ENCODE results near the gene ORC6. TPM values are rescaled to one million over a fixed set of nuclear protein-coding genes. Genes with fewer than 3 reads are reported as not detected.

The ORC6 gene
- total RNA-seq, 1 donor: 3.8 TPM

DNA sequence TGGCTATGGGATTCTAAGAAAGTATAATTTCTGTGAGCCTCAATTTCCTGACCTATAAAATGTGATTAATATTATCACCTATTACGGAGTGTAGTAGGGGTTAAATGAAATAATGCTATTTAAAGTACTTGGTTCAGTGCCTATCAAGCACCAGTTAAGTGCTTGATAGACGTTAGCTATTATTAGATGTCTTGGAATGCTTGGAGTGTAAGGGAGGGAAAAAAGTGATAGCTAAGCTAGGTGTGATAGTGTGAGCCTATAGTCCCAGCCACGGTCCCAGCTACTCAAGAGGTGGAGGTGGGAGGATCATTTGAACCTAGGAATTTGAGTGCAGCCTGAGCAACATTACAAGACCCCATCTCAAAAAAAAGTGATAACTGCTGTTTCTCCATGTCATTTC is 7.5 kb downstream of the ORC6 start:
- no peak for DNase-seq (ENCODE audit: low read depth in 2 of 3, low spot score in 2 of 3)

DNA sequence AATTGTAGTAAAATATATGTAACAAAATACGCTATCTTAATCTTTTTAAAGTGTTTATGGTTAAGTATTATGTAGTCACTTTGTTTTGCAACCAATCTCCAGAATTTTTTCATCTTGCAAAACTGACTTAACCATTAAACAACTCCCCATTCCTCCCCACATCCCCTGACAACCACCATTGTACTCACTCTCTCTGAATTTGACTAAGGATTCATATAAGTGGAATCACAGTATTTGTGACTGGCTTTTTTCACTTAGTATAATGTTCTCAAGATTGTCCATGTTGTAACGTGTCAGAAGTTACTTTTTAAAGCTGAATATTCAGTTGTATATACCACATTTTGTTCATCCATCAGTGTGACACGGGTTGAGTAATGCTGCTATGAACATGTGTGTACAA is 10.6 kb downstream of the ORC6 start:
- DNase-seq (ENCODE audit: low read depth in 2 of 3, low spot score in 2 of 3): no peak

DNA sequence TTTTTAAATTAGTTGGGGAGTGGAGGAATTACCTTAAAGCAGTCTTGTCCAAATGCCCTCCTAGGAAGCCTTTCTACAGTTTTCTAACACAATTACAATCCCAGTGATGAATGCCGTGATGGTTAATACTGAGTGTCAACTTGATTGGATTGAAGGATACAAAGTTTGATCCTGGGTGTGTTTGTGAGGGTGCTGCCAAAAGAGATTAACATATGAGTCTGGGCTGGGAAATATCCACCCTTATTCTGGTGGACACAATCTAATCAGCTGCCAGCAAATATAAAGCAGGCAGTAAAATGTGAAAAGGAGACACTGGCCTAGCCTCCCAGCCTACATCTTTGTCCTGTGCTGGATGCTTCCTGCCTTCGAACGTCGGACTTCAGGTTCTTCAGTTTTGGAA is 12.2 kb downstream of the ORC6 start:
- no peak for DNase-seq (ENCODE audit: low read depth in 2 of 3, low spot score in 2 of 3)

DNA sequence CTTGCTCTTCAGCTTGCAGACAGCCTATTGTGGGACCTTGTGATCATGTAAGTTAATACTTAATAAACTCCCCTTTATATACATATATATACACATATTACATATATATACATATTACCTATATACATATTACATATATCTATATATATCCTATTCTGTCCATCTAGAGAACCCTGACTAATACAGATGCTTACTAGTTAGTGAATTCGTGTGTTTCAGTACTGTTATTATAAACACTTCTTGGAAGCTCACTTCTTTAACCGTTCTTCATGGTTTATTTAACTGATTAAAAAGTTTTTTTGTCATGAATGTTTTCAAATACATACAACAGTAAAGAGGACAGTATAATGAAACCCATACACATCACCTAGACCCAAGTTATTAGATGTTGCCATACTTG is 12.6 kb downstream of the ORC6 start:
- DNase-seq (ENCODE audit: low read depth in 2 of 3, low spot score in 2 of 3): no peak

DNA sequence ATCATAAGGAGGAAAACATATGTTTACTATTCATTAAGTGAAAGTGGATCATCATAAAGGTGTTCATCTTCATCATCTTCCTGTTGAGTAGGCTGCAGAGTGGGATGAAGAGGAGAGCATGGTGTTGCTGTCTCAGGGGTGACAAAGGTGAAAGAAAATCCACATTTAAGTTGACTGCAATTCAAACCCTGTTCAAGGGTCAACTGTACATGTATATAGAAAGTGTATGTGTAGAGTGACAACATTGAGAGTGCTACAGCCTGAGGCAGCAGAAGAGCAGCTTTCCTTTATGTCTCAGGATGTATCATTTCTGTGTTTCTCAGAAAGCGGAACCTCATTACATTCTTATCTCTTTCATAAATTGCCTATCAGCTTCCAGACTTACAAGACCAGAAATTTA is 17.2 kb downstream of the ORC6 start:
- DNase-seq (ENCODE audit: low read depth in 2 of 3, low spot score in 2 of 3): no peak

DNA sequence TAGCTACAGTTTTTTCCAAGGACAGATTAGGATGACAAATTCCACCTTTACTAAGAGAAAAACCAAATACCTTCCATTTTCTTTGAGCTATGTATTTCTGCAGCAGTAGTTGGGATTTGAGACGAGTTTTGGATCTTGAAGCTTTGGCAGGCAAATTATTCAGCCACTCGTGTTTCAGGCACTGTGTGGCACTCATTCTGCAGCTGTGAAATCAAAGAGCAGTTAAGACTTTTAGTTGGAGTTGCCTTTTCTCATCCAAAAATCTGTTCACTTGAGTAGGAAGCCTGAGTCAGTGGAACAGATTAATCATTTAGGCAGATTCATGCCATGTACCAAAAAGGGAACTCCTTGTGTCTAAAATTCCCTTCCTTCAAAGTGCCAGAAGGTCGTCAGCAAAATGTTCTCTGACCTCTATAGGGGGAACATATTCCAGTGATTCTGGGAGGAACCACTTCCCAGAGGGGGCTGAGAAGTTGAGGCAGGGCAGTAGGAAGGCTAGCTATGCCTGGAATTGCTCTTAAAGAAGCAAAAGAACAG is 20.1 kb downstream of the ORC6 start:
- DNase-seq (ENCODE audit: low read depth in 2 of 3, low spot score in 2 of 3): peak in 1 of 3 donors; percentile 26

DNA sequence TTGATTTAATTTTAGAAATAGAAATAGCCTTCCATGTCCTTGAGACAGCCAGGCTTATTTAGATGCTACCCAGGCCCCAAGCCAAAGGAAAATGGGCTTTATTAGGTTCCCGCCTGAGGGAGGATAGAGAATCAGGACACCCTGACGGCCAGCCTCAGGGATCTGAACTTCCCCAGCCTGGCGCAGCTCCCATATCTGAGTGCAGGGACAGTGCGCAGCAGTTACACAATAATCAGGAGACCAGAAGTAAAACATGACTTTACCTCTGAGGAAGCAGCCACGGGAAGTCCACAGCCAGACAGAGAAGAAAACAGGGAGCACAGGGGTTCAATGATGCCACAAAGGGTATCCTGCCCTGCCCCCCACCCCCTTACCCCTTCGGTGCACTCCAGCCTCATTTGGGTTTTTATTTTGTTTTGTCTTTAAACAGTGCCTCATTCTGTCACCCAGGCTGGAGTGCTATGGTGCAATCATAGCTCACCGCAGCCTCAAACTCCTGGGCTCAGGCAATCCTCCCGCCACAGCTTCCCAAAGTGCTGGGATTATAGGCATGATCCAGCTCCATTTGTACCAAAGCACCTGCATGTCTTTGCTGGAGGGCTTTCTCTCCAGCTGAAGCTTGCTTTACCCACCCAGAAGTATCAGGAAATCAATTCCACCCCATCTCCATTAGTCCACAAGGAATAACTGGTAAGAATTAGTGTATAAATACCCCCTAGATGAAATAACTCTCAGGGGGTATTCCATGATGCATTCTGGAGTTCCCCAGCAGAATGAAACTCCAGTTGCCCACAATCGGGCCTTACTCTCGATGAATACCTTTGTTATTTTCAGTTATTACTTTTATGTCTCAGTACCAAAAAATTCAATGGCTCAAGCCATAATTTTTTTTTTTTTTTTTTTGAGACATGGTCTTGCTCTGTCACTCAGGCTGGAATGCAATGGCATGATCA is 21.9 kb downstream of the ORC6 start:
- DNase-seq (ENCODE audit: low read depth in 2 of 3, low spot score in 2 of 3): no peak

DNA sequence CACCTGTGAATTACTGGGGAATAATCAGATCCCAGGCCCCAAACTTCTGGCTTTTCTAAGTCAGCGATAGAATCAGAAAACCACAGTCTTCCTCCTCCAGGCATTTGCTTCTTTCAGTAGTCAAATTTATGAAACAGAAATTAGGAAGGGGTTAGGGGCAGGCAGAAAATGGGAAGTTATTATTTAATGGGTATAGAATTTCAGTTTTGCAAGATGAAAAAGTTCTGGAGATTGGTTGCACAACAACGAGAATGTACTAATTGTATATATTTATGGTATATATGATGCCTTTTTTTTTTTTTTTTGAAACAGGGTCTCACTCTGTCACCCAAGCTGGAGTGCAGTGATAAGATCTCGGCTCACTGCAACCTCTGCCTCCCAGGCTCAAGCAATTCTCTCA is 23.5 kb downstream of the ORC6 start:
- DNase-seq (ENCODE audit: low read depth in 2 of 3, low spot score in 2 of 3): peak in 1 of 3 donors; percentile 34

DNA sequence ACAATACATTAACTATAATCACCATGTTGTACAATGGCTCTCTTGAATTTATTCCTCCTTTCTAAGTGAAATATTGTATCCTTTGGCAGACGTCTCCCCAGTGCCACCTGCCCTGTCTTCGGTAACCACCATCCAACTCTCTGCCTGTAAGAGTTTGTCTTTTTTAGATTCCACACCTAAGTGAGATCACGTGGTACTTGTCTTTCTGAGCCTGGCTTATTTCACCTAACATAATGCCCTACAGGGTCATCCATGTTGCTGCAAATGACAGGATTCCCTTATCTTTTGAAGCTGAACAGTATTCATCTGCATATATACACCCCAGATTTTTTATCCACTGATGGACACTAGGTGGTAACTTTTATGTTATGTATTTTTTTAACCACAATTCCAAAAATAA is 24.2 kb downstream of the ORC6 start:
- DNase-seq (ENCODE audit: low read depth in 2 of 3, low spot score in 2 of 3): no peak

DNA sequence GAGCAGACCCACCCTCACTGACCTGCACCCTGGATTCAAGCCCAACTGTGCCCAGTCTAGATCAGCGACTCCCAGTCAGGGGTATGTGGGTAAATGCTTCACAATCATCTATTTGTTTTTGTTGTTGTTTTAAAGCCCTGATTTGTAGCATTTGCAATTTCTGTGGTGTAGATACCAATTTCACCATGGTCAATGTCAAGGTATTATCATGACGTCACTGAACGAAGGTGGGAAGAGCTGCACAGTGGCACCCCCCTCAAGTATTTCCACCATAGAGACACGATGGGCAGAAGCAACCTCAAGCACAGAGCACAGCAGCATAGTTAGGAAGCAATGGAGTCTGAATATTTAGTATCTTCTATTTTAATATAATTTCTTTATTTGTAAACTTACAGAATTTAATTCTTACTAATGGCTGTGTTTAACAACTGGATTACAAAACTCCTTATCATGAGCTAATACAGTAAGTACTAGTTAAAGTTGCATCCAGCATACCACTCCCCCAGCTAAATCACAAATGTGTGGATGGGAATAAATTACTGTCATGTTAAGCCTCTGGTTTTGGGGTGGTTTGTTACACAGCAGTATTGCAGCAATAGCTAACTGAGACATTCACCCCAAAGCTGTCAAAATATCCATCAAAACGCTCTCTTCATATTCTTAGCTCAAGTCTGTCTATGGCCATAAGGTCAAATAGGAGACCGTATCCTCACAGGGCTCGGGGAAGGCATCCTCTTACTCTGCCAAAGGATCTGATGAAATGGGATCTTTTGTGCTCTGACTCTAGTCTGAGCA is 25.5 kb downstream of the ORC6 start:
- no peak for DNase-seq (ENCODE audit: low read depth in 2 of 3, low spot score in 2 of 3)

DNA sequence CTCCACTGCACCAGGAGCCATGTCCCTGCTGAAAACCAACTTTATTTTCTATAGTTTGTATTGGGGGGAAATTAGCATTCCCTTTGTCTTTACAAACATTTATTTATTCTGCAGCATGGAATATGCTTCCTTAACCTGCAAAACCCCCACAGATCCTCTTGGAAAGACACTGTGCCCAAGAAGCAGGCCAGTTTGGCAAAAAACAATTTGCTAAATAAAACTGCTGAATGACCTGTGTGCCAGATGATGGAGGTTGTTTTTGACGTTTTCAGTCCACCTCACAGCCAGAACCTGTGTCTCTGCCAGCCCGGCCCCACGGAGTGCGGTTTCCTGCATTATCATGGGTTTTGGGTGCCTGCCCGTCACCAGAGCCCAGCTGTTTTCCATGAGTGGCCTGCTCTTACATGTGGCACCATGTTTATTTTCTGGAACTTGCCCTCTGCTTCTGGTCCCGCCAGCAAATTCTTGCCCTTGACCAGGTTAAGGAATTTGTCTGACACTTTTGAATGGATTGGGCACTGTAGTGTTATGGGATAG is 26.4 kb downstream of the ORC6 start:
- DNase-seq (ENCODE audit: low read depth in 2 of 3, low spot score in 2 of 3): peak in 2 of 3 donors; percentile 24 to 73

DNA sequence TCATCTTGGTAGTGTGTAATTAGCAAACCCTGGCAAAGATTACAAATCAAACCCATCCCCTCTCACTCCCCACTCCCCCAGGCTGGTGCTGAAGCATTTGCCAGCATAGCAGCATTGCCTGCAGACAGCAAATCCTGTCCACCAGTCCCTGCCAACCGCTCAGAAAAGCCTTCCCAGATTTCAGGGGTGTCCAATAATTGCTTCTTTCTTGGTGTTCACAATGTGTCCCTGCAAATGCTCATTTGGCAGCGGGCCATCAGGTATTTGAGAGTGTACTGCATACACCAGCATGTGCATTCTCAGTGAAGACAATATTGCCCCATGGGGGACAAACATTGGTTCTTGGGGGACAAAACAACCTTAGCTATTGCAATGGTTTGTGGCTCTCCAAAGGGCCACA is 28.2 kb downstream of the ORC6 start:
- DNase-seq (ENCODE audit: low read depth in 2 of 3, low spot score in 2 of 3): no peak

DNA sequence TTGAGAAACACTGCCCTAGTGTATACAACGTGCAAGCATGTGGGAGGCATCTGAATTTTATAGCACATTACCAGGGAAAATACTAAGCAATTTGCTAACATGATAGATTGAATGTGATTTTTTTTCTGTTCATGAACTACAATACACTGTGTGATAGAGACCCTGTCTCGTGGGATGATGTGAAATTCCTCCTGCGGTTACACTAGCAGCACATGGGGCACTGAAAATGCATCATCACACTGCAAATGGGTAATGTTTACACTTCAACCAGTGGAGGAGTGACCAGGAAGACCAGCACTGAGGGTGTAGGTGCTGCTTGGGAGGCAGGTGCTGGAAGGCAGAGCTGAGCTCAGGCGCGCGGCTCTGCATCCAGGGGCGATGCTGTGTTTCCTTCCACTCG is 28.8 kb downstream of the ORC6 start:
- DNase-seq (ENCODE audit: low read depth in 2 of 3, low spot score in 2 of 3): no peak

DNA sequence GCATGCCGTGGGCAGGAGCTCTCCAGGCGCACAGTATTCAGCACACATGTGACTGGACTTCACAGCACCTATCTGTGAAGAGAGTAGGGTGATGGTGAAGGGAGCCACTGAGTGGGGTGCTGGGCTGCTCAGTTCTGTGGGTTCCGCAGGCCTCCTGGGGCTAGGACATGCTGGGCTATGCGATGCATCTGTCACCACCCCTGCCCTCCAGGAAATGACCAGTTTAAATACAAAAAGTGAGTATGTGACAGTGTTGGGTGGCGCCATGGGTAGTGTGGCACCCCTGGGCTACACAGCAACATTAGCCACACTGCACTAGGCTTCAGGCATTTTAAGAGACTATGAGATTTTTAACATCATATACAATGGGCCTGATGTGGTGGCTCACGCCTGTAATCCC is 30.1 kb downstream of the ORC6 start:
- DNase-seq (ENCODE audit: low read depth in 2 of 3, low spot score in 2 of 3): no peak

DNA sequence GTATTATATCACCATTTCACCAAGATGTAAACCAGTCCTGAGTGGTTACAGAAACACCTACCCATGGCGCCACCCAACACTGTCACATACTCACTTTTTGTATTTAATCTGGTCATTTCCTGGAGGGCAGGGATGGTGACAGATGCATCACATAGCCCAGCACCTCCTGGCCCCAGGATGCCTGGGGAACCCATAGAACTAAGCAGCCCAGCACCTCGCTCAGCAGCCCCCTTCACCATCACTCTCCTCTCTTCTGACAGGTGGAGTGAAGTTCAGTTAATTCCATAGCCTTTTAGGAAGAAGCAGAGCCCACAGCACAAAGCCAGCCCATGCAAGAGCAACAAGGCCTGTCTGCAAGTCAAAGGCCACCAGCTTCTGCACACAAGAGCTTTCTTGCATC is 31.2 kb downstream of the ORC6 start:
- no peak for DNase-seq (ENCODE audit: low read depth in 2 of 3, low spot score in 2 of 3)

DNA sequence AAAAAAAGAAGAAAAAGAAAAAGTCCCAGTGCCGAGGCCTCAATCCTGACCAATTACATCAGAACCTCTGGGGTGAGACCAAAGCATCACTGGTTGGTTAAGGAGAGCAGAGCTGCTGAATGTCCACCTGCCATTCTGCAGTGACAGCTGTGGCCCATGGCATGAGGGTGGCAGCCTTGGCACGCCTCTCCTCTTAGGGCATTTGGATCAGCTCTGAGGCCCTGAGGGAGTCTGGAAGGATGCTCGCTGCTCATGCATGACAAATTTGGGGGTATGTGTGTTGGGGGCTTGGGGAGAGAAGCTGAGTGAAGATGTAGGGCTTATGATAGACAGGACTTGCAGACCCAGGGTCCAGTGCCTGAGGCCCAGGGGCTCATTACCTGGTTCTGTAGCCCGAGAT is 32.4 kb downstream of the ORC6 start:
- DNase-seq (ENCODE audit: low read depth in 2 of 3, low spot score in 2 of 3): no peak

DNA sequence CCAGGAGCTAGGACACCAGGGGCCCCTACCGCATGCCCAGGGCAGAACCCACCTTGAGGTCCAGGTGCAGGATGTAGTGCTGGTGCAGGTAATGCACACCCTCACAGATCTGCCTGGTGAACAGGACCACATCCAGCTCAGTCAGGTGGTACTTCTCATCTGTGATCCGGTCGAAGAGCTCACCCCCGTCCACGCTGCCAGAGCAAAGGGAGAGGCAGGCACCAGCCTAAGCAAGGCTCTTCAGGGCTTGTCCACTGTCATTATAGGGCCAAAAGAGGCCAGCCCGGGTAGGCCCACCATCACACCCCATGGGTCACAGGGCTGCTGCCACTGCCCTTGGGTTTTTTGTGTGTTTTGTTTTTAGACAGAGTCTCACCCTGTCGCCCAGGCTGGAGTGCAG is 37.7 kb downstream of the ORC6 start:
- DNase-seq (ENCODE audit: low read depth in 2 of 3, low spot score in 2 of 3): no peak

DNA sequence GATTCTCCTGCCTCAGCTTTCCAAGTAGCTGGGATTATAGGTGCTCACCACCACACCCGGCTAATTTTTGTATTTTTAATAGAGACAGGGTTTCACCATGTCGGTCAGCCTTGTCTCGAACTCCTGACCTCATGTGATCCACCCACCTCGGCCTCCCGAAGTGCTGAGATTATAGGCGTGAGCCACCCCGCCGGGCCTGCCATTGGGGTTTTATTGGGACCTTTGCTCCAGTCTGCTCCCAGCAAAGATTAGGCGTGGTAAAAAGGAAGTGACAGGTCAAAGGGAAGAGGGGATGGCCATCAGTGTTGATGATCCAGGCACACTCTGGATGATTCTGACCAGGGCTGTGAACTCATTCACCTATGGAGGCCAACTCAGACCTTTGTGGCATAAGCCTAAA is 38.2 kb downstream of the ORC6 start:
- no peak for DNase-seq (ENCODE audit: low read depth in 2 of 3, low spot score in 2 of 3)

DNA sequence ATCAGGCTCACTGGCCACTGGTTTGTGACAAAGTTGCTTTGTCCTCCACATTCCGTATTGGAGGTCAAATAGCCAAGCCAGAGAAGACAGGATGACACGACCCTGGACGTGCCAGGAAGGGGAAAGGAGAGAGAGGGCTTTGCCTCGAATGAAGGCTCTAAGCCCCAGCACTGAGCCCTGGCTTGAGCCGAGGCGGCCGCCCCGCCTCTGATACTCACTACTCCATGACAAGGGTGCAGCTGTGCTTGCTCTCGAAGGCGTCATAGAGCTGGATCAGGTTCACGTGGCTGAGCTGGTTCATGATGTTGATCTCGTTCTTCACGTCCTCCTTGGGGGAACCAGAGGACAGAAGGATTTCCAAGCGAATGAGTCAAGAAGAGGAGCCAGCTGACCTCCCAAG is 39.3 kb downstream of the ORC6 start:
- DNase-seq (ENCODE audit: low read depth in 2 of 3, low spot score in 2 of 3): no peak

DNA sequence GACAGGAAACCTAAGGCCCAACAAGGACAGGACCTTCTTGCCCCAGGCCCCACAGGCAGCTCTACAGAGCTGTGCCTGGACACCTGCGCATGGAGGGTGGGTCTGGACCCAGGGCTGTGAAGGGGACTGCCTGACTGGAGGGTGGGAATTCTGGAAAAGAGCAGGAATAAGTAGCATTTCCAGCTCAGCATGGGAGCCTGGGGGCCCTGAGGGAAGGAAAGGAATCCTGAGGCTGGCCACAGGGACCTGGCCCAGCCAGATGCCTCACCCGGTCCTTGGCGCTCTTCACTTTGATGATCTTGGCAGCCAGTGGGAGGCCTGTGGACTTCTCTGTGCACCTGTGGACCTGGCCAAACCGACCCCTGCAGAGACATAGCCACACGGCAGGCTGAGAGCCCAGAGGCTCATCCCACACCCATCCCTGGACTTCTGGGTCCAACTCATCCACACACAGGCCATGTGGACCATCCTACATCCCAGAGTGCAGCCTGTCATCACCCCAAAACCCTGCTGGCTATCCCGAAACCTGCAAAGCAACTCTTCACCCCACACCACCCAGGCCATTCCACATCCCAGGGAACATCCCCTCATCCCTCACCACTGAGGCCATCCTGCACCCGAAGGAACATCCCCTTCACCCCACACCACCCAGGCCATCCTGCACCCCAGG is 40.0 kb downstream of the ORC6 start:
- DNase-seq (ENCODE audit: low read depth in 2 of 3, low spot score in 2 of 3): no peak

DNA sequence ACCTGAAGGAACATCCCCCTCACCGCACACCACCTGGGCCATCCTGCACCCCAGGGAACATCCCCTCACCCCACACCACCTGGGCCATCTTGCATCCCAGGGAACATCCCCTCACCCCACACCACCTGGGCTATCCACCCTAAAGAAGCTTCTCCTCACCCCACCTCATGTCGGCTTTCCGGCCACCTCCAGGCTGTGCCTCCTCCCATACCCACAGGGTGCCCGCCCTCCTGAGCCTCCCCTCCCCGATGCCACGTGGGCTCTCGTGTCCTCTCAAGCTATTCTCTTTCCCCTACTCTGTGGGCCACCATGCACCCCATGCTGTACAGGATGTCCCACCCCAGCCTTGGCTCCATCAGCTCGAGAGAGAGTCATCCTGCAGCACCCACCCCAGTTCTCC is 40.7 kb downstream of the ORC6 start:
- no peak for DNase-seq (ENCODE audit: low read depth in 2 of 3, low spot score in 2 of 3)

Data from hematopoietic multipotent progenitor cell (in vitro differentiated cells).